KG1 (cell line): ENCODE measurements around the gene SCAMP3.
"Not testable (repeated sequence)": the region's sequence is repeated elsewhere in the genome, so short reads cannot be mapped to it uniquely, and the experiment has no call there.

Experiments
- DNase-seq: peaks from one replicate; lab custom pipeline; 2025; lab: John Stamatoyannopoulos, UW

The SCAMP3 gene

DNA sequence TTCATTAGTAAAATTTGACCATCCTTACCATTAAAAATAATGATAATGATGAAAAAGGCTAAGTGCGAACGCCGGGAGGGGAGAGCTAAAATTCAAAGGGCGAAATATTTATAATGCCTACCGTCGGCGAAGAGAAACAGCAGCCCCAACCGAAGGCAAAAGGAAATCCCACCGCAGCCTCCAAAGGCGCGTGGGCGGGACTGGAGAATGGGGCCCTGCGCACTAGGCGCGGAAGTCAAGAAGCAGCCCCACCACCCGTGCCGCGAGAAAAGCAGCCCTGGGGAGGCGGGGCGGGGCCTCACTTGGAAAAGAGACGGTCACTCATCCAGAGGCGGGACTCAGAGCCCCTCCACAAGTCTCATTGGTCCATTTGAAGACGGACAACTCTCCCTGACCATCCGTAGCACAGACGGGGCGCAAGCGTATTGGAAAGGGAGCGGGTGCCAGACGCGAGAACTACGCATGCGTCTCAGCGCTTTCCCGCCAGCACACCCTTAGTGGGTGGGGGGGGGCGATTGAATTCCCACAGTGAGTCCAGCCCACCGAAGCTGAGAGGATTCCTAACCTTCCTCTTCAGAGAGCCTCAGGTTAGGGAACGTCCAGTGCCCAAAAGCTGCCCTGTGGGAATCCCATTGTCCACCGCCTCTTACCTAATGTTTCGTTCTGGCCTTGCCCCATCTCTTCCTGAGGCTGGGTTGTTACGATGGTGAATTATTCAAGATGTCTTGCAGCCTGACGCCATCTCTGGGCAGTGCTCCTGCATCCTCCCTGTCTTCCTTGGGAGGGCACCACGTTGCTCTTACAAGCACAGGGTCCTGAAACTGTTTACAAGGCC is 34.7 kb downstream of the SCAMP3 start:
- peak; percentile 97 for DNase-seq

GRCh38 chr1:155226910-155227260 is 35.3 kb downstream of the SCAMP3 start:
- no peak for DNase-seq

GRCh38 chr1:155226188-155226909 is 35.8 kb downstream of the SCAMP3 start:
- peak; percentile 67 for DNase-seq

DNA sequence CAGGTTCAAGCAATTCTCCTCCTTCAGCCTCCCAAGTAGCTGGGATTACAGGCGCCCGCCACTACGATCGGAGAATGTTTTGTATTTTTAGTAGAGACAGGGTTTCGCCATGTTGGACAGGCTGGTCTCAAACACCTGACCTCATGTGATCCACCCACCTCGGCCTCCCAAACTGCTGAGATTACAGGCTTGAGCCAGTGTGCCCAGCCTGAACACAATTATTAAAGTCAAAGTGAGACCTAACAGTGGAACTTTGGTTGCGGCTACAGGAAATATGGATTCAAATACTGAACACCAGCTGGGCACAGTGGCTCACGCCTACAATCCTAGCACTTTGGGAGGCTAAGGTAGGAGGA is 36.8 kb downstream of the SCAMP3 start:
- not testable (repeated sequence) for DNase-seq

- DNase-seq, result no peak
These were observed 39.1 kb downstream of the SCAMP3 start for GRCh38 chr1:155223047-155223446.

DNA sequence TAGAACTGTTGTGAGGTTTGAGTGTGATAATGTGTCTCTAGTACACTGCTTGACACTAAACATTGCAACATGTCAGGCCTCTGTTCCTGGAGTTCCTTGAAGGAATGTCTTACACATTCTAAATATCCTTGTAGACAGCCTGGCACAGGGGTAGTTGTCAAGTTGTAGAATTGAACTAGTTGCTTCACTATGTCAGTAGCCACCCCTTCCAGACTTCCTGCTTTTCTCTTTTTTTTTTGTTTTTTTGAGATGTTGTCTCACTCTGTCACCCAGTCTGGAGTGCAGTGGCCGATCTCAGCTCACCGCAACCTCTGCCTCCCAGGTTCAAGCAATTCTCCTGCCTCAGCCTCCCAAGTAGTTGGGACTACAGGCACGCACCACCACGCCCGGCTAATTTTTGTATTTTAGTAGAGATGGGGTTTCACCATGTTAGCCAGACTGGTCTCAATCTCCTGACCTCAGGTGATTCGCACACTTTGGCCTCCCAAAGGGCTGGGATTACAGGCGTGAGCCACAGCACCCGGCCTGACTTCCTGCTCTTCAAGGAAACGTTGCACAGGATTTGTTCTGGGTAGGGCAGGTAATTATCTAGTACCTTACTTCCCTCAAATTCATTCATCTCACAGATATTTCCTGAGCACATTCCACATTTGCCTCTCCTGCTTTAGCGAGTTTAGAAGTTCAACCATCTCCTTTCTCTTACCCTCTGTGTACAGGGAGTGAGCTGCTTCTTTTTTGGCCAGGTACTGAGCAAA is 41.8 kb downstream of the SCAMP3 start:
- not testable (repeated sequence) for DNase-seq

- no peak for DNase-seq
These were observed 42.5 kb downstream of the SCAMP3 start for GRCh38 chr1:155219592-155220031.

DNA sequence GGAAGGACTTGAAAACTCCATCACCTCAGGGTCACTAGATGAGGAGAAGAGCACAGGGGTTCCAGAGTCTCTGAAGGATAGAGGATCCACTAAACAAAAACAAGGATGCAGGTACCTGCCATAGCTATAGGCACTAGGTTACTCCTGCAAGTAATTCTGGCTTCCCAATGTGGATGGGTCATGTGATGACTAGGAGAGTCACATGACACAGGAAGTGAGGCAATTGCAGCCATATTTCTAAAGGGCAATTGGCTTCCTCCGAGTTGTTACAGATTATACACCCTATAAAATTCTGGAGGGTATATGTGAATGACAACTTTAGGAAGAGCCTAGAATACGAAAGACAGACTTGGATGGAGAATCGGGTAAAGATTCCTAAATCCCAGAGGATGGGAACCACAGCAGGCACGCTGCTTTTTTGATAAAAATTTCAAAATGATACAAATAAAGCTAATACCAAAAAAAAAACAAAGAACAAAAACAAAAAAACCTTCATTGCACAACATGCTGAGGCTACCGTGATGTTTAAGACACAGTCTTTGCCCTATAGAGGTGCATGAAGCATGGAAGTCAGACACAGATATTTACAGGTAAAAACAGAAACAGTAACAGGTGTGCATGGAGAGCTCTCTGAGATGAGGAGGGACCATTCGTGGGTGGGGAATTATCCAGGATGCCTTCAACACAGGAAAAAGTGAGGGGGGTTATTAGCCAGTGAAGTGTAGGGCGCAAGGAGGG is 43.1 kb downstream of the SCAMP3 start:
- no peak for DNase-seq

- not testable (repeated sequence) for DNase-seq
These were observed 47.5 kb downstream of the SCAMP3 start for GRCh38 chr1:155214702-155215101.

GRCh38 chr1:155212051-155212440 is 50.1 kb downstream of the SCAMP3 start:
- not testable (repeated sequence) for DNase-seq

DNA sequence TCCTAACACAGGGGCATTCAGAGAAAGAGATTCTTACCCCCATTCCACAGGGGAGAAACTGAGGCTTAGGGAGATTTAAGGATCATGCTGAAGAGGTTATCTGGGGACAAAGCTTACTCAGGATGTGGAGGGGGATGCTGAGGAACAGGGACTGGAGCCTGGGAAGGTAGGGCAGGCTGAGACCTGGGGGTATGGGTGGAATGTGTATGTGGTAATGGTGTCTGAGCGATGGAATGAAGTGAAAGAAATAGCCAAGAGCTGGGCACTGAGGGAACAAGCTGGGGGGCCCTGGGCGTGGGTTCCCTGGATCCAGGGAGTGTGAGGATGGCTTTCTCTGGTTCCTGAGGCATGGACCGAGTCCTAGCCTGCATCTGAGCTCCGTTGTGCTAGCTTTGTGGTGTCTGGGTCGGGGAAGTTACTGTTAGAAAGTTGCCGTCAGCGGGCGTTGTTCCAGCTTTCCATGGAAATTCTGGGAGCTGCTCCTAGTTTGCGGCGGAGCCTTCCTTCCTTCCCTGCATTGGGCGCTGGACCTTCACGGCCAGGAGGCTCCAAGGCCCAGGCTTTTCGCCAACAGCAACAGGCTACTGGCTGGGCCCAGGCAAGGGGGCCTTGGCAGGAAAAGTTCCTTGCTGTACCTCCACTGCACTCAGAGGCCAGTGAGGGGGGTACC is 50.6 kb downstream of the SCAMP3 start:
- DNase-seq, result not testable (repeated sequence)

- DNase-seq, result no peak
These were observed 51.7 kb downstream of the SCAMP3 start for GRCh38 chr1:155210314-155211104.

DNA sequence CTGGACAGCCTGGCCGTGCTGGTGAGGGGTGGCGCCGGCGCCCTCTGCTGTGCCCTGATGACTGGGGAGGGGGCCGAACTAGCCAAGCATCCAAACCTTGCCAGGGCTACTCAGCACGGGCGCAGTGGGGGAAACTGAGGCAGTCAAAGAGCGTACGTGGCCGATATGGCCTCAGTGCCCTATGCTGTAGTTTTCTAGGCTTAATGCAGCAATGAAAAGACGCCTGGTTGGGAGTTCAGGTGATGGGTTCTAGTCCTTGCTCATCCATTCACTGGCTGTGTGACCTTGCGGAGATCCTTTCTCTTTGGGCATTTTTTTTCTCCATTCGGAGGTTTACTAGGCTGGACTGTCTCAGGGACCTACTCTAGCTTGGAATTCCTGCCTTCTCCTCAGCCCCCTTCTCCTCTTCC is 52.8 kb downstream of the SCAMP3 start:
- no peak for DNase-seq

- peak; percentile 56 for DNase-seq
These were observed 53.4 kb downstream of the SCAMP3 start, which contains the start of gene MTX1 for GRCh38 chr1:155208541-155209311. Gene MTX1 (plus strand): TSS chr1:155208695. CDS start chr1:155208805, 110 bp downstream.

- DNase-seq, result no peak
These were observed 54.2 kb downstream of the SCAMP3 start, which contains the start of gene THBS3 for GRCh38 chr1:155207806-155208540. Gene THBS3 (minus strand): TSS chr1:155207897. CDS start chr1:155207876, 21 bp downstream.

DNA sequence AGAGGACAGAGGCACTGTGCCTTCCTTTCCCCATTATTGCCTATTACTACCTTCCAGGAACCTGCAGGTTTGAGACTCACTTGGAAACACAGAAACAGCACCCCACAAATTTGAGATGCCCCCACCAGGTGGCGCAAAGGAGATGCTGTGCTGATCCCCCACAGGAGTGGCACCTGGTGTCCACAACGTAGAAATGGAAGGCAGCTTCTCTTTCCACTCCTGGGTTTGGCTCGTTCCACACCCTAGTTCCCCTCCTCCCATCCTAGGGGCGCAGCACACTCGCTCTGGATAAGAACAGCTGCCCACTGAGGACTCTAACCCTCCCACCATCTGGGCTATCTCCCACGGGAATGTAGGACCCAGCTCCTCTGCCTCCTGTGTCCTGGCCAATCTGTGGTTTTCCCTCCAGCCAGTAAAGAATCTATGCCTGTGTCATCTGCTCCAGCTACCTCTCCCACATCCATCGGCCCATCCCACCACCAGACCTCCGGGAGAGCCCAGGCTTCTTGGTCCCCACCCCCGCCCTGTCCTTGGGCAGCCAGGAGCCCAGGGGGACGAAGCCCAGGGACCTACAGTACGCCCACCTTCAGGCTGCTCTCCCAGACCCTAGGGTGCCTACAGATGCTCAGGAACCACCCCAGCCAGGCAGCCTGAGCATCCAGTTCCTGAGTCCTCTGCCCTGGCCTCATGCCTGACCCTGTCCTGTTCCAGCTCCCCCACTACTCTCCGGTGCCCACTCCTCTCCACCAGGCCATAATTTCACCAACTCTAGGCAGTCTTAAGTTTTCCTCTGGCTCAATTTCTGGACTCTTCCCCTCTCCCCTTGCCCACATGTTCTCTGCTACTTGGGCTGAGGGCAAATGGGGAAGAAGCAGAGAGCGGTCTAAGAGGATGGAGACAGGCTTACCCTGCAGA is 55.0 kb downstream of the SCAMP3 start:
- DNase-seq, result peak; percentile 67
